ENCODE data around the gene EXOC6B. TPM values are rescaled to one million over a fixed set of nuclear protein-coding genes. Genes with fewer than 3 reads are reported as not detected.
A peak's percentile ranks its signal among the peaks of the same experiment; 100 is the strongest.

The EXOC6B gene
- total RNA-seq, 1 donor from 2014 or later = 45.3 TPM

DNA sequence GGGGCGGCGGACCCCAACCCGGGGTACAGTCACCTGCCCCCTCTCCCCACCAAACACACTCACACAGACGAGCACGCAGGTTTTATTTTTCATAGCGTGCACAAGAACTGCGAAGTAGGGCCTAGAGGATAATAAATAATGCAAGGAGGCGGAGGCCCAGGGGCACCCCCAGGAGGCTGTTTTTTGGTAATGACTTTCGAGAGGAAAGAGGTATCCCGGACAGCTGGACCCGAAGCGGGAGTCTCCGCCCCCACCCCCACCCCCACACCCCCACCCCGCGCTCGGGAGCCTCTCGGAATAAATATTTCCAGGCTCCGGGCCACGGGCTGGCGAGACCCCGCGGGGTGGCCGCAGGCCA, 681.6 kb downstream of the EXOC6B start:
- no peak for DNase-seq

DNA sequence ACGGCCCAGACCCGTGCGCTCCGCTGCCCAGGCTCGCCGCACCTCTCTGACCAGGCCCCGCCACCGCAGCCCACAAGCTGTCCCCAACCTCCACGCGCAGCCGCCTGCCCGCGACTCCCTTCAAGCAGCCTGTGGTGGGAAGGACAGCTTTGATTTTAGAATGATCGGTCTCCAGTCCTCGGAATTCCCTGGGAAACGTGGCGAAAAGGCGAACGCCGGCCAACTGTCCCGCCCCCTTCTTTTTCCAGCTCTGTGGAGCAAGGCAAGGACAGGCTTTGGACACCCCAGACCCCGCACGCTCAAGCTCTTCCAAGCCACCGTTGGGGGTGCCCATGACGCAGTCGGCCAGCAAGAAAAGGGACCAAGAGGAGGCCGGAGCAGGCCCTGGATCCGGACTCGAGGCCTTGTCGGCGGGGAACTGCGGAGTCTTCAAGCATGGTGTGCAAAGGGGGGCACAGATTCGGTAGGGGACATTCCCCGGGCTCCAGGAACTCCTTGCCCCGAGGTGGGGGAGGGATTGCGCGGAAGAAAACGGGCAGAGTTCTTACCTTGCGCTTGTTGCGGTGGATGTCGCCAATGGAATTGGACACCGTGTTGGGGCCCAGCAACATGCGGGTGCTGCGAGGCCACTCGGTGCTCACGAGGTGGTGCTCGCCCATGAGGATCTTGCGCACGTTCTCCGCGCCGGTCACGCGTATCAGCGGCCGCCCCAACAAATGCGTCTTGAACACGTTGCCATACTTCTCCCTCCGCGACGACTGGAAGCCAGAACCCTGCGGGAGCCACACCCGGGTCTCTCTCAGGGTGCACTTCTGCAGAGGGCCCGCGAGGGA, 682.2 kb downstream of the EXOC6B start:
- DNase-seq = peak; percentile 15

DNA sequence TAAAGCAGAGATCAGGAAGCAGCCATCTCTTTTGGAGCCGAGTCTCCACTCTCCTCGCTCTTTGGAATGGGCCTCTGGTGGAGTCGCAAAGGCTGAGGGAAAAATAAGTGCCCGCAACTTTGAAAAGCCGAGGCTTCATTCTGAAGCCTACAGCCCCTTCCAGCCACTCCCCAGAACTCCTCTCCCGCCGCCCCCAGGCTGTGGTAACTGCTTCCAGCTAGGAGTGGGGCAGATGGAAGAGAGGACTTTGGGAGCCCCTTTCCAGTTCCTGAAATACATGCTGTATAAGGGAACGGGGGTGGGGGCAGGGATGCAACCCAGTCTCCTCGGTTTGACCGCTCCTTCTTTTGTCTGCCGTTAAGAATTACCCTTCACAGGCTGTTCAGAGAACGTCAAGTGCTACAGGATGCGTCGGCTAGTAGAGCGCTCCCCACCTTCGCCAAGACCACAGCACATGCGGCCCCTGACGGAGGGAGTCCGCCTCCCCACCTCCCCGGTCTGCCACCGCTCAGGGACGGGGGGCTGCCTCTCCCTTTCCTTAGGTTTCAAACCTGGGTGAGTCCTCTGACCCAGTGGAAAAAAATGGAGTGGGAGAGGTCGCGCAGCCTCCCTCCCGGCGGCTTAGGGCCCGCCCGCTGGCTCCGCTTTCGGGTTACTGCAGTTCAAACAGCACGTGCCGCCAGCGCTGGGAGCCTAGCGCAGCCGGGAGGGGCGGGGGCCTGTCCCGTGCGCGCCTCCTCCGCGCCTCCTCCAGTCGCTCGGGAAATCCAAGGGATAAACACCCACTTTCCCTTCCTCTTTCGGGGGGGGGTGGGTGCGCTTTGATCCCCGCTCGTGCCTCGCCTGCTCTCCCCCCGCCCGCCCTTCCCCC, 683.0 kb downstream of the EXOC6B start:
- peak; percentile 73 for DNase-seq

- DNase-seq = no peak
Measured at GRCh38 chr2:72141881-72142451, 683.9 kb downstream of the EXOC6B start.

- no peak for DNase-seq
Measured at GRCh38 chr2:72141032-72141645, 684.7 kb downstream of the EXOC6B start.

GRCh38 chr2:72140621-72140960, 685.2 kb downstream of the EXOC6B start:
- no peak for DNase-seq

DNA sequence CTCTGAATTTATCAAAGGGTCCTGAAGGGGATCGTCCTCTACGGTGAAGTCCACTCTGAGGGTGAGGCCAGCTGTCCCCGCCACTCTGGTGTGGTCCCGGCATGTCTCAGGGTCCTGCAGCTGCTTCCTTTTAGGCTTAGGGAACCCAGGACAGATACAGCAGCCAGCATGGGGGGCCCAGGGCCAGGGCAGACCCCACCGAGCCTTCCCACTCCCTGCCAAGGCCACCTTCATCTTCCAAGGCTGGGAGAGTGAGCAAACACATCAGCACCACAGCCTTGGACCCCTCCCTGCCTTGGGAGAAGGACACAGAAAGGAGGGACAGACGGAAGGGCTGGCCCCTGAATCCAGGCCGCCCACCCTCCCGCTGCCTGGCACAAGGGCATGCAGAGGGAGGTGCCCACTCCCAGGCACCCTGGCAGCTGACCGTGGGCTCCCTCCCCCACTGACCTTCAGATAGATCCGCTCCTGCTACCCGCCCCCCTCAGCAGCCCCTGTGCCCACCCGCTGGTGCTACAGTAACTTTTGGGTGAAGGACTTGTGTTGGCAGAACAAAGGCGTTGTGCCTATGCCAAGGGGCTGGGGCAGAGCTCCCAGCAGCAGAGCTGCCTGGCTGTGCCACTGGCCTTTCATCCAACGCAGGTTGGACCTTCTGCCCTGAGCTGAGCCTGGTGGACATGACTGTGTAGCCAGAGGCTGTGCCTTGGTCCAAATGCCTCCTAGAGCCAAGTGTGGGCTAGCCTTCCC, 685.8 kb downstream of the EXOC6B start:
- DNase-seq = no peak

- DNase-seq = no peak
Measured at GRCh38 chr2:72139471-72139873, 686.4 kb downstream of the EXOC6B start.

DNA sequence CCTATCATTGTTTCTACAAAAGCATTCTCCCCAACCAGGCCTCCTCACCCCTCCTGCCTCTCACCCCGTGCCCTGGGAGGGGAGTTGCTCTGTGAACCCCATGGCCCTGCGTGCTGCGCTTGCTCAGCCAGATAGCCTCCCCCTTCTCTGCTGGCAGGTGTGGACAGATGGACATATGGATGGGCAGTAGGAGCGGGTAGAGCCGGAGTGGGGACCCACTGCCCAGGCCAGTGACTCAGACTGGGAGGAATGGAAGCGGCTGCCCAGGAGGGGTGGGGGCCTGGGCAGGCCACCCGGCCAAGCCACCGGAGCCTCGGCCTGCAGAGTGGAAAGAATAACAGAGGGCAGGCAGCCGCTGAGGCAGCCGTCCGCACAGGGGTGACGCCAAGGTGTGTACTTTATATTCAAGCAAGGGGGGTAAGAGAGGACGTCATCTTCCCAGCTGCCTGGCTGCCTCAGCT, 686.9 kb downstream of the EXOC6B start:
- no peak for DNase-seq

DNA sequence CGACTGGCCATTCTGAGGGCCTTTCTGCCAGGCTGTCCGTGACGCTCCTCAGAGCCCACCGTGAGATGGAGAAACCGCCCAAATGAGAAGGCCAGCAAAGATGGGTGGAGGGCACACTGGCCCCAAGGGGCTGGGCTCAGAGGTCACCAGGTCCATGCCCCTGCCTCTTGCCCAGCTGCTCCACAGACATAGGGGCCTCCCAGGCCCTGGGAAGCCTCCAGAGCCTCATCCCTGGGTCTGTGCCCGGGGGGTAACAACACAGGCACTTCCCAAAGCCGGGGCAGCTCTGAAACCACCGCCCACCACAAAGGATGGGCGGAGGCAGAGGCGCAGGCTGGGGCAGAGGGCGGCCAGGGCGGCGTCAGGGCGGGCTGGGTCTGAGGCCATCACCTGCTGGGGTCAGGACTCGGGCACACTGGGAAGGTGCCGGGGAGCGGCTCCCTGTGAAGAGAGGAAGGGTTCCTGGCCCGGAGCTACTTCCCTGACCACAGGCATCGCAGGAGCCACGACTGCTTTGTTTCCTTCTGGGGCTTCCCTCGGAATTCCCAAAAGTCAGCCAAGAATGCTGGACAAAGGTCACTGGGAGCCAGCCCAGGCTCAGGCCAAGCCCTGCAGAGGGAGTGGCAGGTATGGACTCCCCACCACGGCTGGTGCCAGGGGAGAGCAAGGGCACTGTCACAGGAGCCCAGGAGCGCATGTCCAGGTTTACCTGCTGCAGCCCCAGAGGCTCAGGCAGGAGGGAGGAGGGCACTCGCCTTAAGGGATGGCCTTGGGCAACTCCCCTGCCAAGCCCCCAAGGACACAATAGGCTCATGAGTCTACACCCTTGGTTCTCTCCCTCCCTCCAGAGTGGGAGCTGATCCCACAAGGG, 687.6 kb downstream of the EXOC6B start:
- no peak for DNase-seq

- DNase-seq = no peak
Measured at GRCh38 chr2:72137498-72138010, 688.3 kb downstream of the EXOC6B start.

GRCh38 chr2:72136933-72137497, 688.8 kb downstream of the EXOC6B start:
- no peak for DNase-seq

DNA sequence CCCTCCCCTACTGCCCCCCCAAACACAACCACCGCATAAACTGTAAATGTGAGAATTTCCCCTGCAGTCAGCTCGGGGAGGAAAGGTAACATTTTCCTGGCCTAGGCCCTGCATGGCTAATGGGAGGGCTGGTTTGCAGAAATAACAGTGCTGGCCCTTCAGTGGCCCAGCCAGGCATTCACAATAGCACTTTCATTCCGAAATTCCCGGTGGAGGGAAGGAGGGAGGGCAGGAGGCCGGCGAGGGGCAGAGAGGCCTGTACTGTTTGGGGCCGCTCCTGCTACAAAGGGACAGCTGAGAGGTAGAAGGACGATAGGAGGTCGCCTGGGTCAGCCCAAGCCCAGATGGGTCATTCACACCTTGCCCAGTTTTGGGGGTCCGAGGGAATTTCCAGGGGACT, 689.5 kb downstream of the EXOC6B start:
- DNase-seq = no peak

GRCh38 chr2:72135921-72136320, 689.9 kb downstream of the EXOC6B start:
- no peak for DNase-seq

DNA sequence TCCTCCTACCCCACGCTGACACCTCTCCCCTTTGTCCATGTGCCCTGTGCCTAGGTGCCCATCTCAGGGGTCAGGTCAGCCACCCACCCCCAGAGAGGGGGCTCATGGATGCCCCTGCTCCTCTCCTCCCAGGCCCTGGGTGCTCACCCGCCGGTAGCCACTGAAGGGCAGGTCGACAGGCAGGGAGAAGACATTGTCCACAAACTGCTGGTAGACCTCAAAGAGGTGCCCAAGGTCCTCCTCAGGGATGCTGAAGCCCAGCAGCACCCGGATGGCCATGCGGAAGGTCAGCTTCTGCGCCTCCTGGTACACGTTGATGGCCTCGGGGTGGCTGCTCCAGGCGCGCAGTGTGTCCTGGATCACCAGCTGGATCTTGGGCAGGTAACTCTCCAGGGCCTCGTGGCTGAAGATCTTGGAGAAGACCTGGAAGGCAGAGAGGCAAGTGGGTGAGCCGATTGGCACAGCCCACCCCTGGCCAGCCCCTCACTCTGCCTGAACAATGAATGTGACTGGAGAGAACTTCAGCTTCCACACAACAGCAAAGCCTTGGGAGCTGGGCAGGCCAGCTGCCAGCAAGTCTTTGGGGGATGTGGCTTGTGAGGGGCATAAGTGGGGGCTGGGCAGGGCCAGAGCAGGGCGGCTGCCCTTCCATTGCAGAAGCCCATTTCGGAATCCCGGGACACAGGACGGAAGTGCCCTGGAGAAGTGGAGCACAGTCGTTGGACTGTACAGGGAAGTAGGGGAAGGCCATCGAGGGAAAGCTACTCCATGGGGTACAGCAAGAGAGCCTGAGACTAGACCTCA, 690.6 kb downstream of the EXOC6B start:
- no peak for DNase-seq

DNA sequence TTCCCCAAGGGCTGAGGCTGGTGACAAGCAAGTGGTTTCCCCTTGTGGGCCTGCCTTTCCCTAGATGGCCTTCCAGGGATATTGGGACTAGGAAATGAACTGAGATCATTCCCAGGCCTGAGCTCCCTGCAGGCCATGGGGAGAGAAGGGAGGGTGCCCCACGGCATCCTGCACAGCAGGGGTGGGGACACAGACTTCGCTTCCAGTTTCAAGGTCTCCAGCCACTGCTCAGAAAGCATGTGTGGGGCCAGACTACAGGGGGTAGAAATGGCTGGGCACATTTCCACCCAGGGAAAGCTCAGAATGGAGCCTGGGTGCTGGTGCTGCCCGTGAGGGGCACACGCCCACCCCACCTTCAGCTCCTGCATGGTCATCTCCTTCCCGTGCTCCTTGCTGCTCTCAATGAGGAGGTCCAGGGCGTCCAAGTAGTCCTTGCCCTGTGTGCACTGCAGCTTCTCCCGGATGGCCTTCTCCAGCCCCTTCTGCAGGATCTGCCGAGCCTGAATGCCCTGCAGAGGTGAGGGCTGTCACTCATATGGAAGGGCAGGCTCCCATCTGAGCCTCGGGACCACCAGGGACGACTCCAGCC, 691.3 kb downstream of the EXOC6B start:
- DNase-seq = no peak

DNA sequence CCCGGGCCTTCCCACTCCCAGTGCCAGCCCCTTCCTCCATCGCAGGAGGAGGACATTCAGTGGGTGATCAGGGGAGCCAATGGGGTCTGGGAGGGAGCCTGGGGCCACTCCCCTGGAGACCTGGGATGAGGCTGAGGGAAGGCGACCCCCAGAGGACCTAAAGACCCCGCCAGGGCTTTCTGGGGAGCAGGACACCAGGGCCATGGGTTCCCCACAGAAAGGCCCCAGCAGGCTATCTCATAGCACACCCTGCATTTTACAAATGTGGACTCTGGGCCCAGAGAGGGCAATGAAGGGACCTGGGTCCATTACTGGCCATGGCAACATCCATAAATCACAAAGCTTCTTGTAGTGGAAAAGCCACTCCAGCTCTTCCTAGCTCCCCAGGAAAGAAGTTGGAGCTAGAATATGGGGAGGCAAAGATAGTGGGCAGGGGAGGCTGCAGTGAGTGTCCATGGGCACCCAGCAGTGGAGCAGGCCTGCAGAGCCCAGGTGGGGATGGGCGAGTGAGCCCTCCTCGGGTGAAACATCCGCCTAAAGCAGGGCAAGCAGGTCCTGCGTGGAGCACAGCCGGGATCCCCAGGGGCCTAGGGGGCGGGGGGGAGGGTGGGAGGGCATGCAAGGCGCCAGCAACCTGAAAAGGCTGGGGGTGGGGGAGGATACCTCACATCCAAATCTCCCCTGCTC, 692.0 kb downstream of the EXOC6B start:
- no peak for DNase-seq

DNA sequence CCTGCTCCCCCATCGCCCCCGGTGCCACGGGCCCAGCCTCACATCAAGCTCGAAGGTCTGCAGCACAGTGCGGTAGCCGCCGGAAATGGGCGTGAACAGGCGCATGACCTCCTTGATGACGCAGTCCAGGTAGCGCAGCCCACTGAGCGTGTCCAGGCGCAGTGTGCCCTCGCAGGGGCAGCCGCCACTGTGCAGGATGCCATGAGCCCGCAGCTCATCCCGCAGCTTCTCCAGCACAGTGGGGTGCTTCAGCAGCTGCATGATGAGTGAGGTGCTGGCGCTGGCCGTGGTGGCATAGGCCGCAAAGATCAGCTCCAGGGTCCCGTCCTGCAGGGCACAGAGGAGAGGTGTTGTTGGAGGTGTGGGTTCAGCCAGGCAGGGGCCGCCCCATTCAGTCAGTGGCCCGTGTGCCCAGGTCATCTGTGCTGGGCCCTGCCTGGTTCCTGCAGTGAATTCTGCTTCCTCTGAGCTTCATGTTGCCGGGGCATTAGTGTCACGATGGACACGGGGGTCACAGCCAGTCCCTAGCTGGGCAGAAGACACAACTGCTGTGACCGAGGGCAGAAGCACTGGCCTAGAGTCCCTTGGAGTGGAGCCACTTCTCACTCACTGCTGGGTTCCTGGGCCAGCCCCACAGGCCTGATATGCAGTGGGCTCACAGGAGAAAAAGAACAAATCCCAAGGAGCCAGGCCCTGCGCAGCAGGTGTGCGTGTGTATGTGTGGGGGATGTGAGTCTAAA, 692.7 kb downstream of the EXOC6B start:
- DNase-seq = no peak

Measured in skin of body (tissue), 2 donors.